ENCODE measurements around the gene ZNF611.
"Not testable (repeated sequence)": the region's sequence is repeated elsewhere in the genome, so short reads cannot be mapped to it uniquely, and the experiment has no call there.

ZNF611 gene

DNA sequence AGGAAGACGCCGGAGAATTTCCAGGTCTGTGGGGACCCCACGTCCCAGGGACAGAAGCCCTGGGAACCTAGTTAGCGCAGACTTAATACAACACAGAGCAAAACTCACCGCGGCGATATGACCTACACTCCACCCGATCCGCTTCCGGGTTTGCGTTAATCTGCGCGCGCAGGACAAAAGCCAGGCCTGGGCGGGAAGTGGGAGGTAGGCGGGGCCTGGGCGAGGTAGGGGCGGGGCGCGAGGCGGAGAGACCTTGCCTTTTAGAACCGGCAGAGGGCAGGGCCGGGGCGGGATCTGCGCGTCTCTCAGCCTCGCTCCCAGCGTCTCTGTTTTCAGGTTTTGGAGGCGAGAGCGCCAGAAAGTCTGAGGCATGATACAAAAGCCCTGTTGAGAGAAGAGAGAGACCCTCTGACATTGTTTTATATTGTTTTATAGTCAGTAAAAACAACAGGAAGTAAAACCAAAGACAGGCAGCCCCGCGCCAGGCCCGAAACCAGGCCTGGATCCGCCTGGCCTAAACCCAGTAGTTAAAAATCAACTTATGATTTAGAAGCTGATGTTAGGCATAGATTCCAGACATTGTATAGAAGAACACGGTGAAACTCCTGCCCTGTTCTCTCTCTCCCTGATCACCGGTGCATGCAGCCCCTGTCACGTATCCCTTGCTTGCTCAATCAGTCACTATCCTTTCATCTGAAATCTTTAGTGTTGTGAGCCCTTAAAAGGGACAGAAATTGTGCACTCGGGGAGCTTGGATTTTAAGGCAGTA lies at the start of gene ZNF611:
Gene ZNF611, minus strand, starts transcription at position 152 of the 769 bp plus-strand sequence. CDS start 19,150 bp downstream, outside the sequence.
- DNase-seq, result peak; percentile 49 to 84

DNA sequence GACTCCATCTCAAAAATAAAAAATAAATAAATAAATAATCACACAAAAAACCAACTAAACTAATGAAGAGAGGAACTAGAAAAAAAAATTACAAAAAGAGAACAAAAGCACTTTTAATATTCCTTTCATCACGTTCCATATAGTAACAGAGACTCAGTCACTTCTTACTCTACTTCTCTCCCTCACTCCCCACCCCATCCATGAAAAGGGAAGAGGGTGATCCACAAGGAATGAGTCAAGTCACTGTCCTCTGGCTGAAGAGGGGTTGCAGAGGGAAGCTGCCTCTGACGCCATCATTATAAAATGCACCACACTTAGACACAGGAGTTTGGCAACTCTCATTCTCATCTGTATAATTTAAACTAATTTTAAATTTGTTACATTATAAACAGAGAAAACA lies 48.0 kb upstream of the ZNF611 start:
- not testable (repeated sequence) for DNase-seq

DNA sequence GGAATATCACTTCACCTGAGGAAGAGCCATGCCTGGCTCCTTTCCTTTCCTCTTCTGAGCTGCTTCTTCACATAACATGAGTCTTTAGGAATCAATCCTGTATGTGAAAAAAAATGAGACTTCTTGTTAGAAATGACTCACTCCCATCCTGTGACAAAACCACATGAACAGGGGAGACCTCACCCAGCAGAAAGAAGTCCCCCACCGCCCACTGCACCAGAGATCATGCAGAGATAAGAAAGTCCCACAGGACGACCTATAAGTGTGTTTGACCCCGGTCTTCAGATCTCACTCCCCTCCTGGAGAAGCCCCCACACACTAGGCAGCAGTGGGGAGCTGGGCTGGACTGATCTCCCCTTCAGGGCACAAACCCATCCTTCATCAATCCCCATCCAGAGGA lies 44.0 kb upstream of the ZNF611 start:
- DNase-seq, result no peak

DNA sequence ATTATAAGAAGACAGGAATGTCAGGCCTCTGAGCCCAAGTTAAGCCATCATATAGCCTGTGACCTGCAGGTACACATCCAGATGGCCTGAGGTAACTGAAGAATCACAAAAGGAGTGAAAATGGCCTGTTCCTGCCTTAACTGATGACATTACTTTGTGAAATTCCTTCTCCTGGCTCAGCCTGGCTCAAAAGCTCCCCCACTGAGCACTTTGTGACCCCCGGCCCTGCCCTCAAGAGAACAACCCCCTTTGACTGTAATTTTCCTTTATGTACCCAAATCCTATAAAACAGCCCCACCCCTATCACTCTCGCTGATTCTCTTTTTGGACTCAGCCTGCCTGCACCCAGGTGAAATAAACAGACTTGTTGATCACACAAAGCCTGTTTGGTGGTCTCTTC lies 21.6 kb upstream of the ZNF611 start:
- DNase-seq, result not testable (repeated sequence)

DNA sequence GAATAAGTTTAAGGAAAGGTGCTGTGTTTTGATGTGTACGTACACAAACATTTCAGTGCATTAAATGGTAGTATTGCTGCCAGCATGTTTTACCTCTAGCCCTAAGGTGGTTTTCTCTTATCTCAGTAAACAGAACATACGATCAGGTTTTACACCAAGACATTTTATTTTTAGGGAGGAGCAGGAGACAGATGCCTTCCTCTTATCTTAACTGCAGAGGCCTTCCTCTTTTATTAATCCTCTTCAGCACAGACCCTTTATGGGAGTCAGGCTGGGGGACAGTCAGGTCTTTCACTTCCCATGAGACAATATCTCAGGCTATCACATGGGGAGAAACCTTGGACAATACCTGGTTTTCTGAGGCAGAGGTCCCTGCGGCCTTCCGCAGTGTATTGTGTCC lies 14.9 kb upstream of the ZNF611 start:
- no peak for DNase-seq

DNA sequence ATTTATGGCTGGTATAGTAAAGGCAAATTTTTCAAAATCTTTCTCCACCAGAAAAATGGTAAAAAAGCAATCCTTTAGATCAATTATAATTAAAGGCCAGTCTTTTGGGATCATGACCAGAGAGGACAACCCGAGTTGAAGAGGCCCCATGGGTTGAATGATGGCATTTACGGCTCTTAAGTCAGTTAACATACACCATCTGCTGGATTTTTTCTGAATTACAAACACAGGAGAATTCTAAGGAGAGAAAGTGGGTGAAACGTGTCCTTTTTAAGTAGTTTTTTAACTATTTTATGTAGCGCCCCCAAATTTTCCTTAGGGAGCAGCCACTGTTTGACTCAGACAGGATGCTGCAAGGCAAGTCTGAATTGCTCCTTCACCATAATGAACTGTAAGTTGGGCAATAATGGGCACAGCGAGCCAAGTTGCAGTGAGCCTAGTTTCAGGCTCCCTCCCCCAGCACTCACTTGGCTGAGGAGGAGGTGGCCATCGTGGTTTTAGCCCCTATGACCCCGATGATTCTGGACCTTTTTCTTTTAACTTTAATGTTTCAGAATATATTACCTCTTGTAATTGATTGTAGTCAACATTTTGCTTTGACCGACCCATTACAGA lies 13.6 kb upstream of the ZNF611 start:
- no peak for DNase-seq

DNA sequence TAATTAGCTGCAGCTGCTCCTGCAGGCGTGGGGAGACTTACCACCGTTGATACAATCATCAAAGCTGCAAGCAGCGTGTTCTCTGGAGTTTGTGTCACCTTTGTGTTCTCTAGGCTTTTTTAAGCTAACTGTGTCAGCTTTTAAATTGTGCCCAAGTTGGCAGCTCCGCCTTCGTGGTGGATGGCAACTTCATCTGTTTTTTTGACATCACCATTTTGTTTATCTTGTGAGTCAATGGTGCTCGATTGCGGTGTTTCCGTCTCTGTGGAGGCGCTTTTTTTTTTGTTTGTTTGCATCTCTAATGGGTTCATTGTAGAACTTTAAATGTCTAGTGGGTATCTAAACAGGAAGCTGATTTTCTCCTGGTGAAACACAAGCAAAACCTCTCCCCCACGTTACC lies 11.1 kb upstream of the ZNF611 start:
- not testable (repeated sequence) for DNase-seq

DNA sequence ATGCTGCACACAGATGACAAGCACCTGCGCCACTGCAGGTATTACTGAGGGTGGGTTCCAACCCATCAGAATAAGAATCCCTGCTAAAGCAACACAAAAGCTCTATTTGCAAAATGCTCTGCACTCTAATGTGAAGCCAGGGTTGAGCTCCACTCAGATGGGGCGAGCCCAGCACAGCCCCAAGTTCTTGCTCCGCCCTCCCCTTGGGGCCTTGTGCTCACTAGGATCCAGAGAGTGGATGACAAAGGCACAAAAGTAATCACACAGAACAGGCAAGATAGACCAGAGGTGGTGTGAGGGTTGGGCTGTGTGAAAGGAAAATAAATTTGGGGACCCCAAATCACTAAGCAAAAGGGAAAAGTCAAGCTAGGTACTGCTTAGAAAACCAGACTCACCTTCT lies 8.2 kb upstream of the ZNF611 start:
- DNase-seq, result no peak

DNA sequence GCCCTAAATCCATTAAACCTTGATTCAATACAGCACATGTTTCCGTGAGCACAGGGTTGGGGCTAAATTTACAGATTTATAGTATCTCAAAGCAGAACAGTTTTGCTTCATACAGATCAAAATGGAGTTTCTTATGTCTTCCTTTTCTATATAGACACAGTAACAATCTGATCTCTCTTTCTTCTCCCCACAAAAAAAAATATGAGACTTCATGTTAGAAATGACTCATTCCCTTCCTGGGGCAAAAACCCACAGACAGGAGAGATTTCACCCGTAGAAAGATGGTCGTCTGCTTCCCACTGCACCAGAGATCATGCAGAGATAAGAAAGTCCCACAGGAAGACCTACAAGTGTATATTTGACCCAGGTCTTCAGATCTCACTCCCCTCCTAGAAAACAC lies 7.7 kb upstream of the ZNF611 start:
- no peak for DNase-seq

DNA sequence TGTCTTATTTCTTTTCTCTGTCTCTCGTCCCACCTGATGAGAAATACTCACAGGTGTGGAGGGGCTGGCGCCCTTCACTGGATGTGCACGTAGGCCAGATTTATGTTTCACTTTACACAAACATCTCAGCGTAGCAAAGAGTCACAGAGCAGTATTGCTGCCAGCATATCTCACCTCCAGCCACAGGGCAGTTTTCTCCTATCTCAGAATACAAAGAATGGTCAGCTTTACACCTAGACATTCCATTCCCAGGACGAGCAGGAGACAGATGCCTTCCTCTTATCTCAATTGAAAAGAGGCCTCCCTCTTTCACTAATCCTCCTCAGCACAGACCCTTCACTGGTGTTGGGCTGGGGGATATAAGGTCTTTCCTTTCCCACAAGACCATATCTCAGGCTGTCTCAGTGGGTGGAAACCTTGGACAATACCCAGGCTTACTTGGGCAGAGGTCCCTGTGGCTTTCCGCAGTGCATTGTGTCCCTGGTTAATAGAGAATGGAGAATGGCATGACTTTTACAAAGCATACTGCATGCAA lies 7.2 kb upstream of the ZNF611 start:
- DNase-seq, result no peak

DNA sequence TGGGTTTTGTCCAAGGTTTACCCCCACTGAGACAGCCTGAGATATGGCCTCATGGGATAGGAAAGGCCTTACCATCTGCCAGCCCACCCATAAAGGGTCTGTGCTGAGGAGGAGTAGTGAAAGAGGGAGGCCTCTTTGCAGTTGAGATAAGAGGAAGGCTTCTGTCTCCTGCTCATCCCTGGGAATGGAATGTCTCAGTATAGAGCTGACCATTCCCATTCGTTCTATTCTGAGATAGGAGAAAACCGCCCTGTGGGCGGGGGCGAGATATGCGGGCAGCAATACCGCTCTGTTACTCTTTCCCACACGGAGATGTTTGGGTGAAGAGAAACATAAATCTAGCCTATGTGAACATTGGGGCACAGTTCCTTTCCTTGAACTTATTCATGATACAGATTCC lies 6.5 kb upstream of the ZNF611 start:
- DNase-seq, result not testable (repeated sequence)

DNA sequence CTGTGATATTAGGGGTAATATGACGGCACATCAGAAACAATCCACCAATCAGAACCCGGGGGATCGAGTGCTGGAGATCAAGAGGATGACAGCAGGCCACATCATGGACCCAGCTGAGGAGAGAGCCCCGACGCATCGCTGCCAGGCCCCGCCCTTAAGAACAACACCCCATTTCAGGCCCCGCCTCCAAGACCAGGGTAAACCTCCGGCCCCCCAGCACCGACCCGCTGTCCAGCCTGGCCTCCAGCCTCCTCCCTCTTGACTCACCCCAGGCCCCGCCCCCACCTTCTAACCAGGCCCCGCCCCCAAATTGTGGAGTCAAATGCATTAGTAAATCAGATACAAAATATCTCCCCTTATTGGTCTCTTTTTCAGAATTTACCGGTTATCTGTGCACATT lies 4.7 kb upstream of the ZNF611 start:
- DNase-seq, result no peak

DNA sequence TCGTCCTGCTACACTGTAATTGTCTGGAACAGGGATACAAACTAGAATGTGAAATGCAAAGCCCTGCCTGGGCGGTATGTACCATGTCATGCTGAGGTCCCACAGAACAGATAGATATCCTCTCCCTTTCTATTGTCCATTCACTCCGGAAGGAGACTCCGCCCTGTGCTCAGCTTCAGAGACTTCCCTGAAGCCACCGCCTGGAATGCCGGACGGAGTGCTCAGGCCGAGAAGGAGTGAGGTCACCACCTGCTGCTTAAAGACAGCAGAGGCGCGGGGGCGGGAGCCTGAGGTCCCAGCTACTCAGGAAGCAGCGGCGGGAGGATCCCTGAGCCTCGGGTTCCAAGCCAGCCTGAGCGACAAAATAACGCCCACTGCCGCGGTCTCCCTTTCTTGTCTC lies 890 bp upstream of the ZNF611 start:
- DNase-seq, result no peak

DNA sequence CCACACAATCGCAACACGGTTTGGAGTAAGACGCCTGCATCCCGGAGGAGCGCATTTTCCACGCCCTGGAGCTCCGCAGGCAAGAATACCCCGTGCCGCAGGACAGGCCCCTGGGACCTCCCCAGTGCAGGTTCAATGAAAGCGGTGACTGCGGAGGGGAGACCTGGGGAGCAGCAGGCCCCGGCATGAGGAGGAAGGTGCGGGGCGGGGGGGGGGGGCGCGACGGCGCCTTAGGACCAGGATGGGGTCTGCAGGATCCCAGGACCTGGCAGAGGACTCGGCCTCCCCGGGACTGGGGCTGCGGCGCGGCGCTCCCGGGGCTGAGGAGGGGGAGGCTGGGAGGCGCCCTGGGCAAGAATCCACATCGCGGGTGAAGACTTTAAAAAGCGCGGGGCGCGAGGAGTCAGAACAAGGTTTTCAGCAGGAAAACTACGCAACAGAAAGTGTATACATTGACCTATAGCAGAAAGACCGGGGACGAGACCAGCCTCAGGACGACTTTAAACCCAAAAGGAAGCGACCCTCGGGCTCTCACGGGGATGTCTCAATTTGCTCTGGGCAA lies 432 bp downstream of the ZNF611 start:
- no peak for DNase-seq

DNA sequence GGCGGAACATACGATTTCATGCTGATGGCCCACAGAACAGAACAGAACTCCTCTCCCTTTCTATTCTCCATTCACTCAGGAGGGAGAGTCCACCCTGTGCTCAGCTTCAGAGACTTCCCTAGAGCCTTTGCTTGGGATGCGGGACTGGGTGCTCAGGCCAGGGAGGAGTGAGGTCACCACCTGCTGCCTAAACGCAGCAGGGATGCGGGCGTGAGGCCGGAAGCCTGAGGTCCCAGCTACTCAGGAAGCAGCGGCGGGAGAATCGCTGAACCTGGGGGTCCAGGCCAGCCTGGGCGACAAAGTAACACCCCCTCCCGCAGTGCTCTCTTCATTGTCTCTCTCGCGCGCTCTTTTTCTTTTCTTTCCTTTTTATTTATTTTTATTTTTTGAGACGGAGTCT lies 8.8 kb downstream of the ZNF611 start:
- not testable (repeated sequence) for DNase-seq

DNA sequence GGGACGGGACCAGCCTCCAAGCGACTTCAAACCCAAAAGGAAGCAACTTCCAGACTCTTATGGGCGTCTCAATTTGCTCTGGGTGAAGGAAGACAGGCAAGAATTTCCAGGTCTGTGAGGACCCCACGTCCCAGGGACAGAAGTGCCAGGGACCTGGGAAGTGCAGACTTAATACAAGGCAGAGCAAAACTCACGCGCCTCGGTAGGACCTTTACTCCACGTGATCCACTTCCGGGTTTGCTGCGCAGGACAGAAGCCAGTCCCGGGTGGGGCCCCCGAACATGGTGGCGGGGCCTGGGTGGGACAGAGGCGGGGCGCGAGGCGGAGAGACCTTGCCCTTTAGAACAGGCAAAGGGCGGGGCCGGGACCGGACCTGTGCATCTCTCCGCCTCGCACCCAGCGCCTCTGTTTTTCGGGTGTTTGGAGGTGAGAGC lies 9.3 kb downstream of the ZNF611 start:
- no peak for DNase-seq

DNA sequence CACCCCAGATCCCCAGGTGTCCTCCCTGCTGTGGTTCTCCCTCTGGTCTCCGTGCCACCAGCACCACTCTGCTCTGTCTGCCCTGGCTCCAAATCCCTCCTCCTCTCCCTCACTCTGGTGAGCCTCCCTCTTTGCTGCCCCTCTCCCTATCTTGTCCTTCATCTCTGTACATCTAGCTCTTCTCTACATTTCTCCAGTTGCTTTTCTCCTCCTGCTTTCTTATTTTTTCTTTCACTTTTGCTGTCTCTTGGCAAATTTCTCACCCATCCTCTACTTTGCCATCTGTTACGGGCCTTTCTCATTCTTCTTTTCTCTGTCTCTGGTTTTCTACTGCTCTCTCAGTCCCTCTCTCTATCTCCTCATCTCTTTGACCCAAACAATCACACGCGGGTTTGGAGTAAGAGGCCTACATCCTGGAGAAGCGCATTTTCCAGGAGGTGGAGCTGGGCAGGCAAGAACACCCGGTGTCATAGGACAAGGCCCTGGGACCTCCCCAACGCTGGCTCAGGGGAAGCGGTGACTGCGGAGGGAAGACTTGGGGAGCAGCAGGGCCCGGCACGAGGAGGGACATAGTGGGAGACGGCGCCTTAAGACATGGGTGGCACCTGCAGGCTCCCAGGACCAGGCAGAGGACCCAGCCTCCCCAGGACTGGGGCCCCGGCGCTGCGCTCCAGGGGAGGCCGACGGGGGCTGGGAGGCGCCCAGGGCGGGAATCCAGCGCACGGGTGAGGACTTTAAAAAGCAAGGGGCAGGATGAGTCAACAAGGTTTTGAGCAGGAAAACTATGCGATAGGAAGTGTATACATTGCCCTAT lies 9.9 kb downstream of the ZNF611 start:
- no peak for DNase-seq

DNA sequence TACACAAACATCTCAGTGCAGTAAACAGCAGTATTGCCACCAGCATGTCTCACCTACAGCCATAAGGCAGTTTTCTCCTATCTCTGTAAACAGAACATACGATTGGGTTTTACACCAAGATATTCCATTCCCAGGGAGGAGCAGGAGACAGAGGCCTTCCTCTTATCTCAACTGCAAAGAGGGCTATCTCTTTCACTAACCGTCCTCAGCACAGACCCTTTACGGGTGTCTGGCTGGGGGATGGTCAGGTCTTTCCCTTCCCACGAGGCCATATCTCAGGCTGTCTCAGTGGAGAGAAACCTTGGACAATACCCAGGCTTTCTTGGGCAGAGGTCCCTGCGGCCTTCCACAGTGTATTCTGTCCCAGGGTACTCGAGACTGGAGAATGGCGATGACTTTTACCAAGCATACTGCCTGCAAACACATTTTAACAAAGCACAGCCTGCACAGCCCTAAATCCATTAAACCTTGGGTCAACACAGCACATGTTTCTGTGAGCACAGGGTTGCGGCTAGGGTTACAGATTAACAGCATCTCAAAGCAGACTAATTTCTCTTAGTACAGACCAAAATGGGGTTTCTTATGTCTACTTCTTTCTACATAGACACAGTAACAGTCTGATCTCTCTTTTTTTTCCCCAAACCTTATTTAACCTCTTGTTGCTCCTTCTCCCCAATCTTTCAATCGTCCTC lies 10.8 kb downstream of the ZNF611 start:
- DNase-seq, result not testable (repeated sequence)

DNA sequence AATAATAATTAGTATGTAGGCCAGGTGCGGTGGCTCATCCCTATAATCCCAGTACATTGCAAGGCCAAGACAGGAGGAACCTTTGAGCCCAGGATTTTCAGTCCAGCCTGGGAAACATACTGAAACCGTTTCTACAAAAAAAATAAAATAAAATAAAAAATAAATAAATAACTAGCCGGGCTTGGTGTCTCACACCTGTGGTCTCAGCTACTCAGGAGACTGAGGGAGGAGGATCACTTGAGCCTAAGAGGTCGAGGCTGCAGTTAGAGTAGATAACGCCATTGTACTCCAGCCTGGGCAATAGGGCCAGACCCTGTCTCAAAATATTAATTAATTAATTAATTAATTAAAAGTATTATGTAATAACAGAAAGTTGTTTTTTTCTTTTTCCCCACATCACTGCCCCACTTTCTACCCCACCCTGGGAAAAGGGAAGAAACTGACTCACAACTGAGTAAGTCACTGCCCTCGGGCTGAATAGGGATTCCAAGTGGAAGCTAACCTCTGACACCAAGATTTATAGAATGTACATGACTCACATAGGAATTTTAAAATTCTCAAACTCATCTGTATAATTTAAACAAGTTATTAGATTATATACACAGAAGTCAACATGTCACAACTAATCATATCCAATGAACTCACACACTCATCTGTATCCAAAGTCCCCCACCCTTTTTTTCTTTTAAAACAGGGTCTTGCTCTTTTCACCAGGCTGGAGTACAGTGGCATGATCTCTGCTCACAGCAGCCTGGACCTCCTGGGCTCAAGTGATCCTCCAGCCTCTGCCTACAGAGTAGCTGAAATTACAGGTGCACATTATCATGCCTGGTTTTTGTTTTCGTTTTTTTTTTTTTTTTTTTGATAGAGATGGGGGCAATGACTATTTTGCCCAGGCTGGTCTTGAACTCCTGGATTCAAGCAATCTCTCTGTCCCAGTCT lies 12.5 kb downstream of the ZNF611 start:
- no peak for DNase-seq

DNA sequence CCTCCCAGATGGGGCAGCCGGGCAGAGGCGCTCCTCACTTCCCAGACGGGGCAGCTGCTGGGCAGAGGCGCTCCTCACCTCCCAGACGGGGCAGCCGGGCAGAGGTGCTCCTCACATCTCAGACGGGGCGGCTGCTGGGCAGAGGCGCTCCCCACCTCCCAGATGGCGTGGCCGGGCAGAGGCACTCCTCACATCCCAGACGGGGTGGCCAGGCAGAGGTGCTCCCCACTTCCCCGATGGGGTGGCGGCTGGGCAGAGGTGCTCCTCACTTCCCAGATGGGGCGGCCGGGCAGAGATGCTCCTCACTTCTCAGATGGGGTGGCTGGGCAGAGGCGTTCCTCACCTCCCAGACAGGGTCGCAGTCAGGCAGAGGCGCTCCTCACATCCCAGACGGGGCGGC lies 14.3 kb downstream of the ZNF611 start:
- DNase-seq, result not testable (repeated sequence)

DNA sequence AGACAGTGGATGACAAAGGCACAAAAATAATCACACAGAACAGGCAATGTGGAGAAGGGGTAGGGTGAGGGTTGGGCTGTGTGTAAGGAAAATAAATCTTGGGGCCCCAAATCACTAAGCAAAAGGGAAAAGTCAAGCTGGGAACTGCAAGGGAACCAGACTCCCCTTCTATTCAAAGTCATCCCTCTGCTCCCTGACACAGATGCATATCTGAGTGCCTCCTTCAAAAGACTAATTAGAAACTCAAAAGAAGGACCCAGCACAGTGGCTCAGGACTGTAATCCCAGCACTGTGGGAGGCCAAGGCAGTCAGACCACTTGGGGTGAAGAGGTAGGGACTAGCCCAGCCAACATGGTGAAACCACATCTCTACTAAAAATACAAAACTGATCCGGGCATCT lies 18.3 kb downstream of the ZNF611 start:
- no peak for DNase-seq

Data from cerebellar nuclear complex (tissue), 1 donor.